Activated T-cell treated with anti-CD3 and anti-CD28 coated beads, Interleukin-2, amount 50 U/mL, for 48 hours (primary cell): ENCODE results near the gene CDX2.
"Not testable (repeated sequence)": the region's sequence is repeated elsewhere in the genome, so short reads cannot be mapped to it uniquely, and the experiment has no call there.

ENCODE experiments used
- DNase-seq, 2 experiments: peaks; one replicate each; pipeline ENCODE4 v3.0.0-alpha.2; 2020

CDX2 gene

GRCh38 chr13:27969082-27969865 lies at the start of gene CDX2:
Gene CDX2 (minus strand): TSS chr13:27969315. CDS start chr13:27969006, 309 bp downstream.
- DNase-seq = no peak

GRCh38 chr13:28014301-28014700 lies 45.2 kb upstream of the CDX2 start:
- no peak for DNase-seq

GRCh38 chr13:28013482-28013881 lies 44.4 kb upstream of the CDX2 start:
- DNase-seq = no peak

- DNase-seq = no peak
Observed at GRCh38 chr13:28012896-28013295, 43.8 kb upstream of the CDX2 start.

GRCh38 chr13:28012383-28012782 lies 43.3 kb upstream of the CDX2 start:
- no peak for DNase-seq

GRCh38 chr13:28010046-28010445 lies 40.9 kb upstream of the CDX2 start:
- DNase-seq = no peak

- not testable (repeated sequence) for DNase-seq
Observed at GRCh38 chr13:28005016-28005415, 35.9 kb upstream of the CDX2 start.

GRCh38 chr13:28002886-28003698 lies 34.0 kb upstream of the CDX2 start:
- DNase-seq = no peak

- DNase-seq = no peak
Observed at GRCh38 chr13:28001837-28002473, 32.8 kb upstream of the CDX2 start.

GRCh38 chr13:28001049-28001448 lies 31.9 kb upstream of the CDX2 start:
- no peak for DNase-seq

- no peak for DNase-seq
Observed at GRCh38 chr13:28000567-28000966, 31.5 kb upstream of the CDX2 start.

- peak; percentile 38 to 39 for DNase-seq
Observed at GRCh38 chr13:27997904-27998522, 28.9 kb upstream of the CDX2 start.

GRCh38 chr13:27991881-27992280 lies 22.8 kb upstream of the CDX2 start:
- DNase-seq = no peak

- no peak for DNase-seq
Observed at GRCh38 chr13:27988520-27988919, 19.4 kb upstream of the CDX2 start, which contains the start of gene URAD. Gene URAD (minus strand): TSS chr13:27988693. CDS start chr13:27988637, 56 bp downstream.

GRCh38 chr13:27985600-27985999 lies 16.5 kb upstream of the CDX2 start:
- no peak for DNase-seq

- DNase-seq = no peak
Observed at GRCh38 chr13:27982361-27982760, 13.2 kb upstream of the CDX2 start.

GRCh38 chr13:27981006-27981708 lies 12.0 kb upstream of the CDX2 start:
- no peak for DNase-seq

- DNase-seq = no peak
Observed at GRCh38 chr13:27980280-27980998, 11.3 kb upstream of the CDX2 start.

- no peak for DNase-seq
Observed at GRCh38 chr13:27979765-27980279, 10.7 kb upstream of the CDX2 start.

GRCh38 chr13:27979001-27979643 lies 10.0 kb upstream of the CDX2 start:
- DNase-seq = no peak
